GM23338 (cell line): ENCODE data around the gene PDE4B. TPM values are rescaled to one million over a fixed set of nuclear protein-coding genes. Genes with fewer than 3 reads are reported as not detected.

ENCODE experiments used
- ATAC-seq: fragments of 200-7000 bp; cut with Tn5 transposase; 3 replicates; pipeline ENCODE4 v1.9.1; 2020
- DNase-seq: peaks from one replicate; pipeline ENCODE4 v3.0.0-alpha.2; 2015; ENCODE audit warnings: low spot score
- H2AFZ ChIP-seq: fragments of 200-600 bp; sonication (generic); 2 replicates; pipeline ENCODE4 v1.8.0; 2016; ENCODE audit warnings: antibody characterized with exemption, mild to moderate bottlenecking, moderate library complexity
- H3F3A ChIP-seq: fragments of 200-600 bp; sonication (generic); replicated peaks from 2 replicates; pipeline ENCODE4 v1.8.0; 2017; ENCODE audit warnings: antibody characterized with exemption, mixed run types, low read depth
- H3K27ac ChIP-seq: fragments of 200-600 bp; sonication (generic); 2 replicates; pipeline ENCODE4 v1.6.1; 2016; ENCODE audit warnings: low read depth
- H3K27me3 ChIP-seq: fragments of 200-600 bp; sonication (generic); 2 replicates; pipeline ENCODE4 v1.8.0; 2016; ENCODE audit warnings: mild to moderate bottlenecking, mixed run types, moderate library complexity; ENCODE audit not compliant: insufficient read depth
- H3K36me3 ChIP-seq: fragments of 200-600 bp; sonication (generic); 2 replicates; pipeline ENCODE4 v1.8.0; 2016; ENCODE audit warnings: mild to moderate bottlenecking; ENCODE audit not compliant: insufficient read depth
- H3K4me1 ChIP-seq: fragments of 200-600 bp; sonication (generic); 2 replicates; pipeline ENCODE4 v1.8.0; 2016; ENCODE audit warnings: mild to moderate bottlenecking, moderate library complexity; ENCODE audit not compliant: insufficient read depth
- H3K4me2 ChIP-seq: fragments of 200-600 bp; sonication (generic); 2 replicates; pipeline ENCODE4 v1.7.1; 2017; ENCODE audit warnings: mixed run types
- H3K4me3 ChIP-seq: fragments of 200-600 bp; sonication (generic); 2 replicates; pipeline ENCODE4 v1.6.1; 2016; ENCODE audit warnings: mixed run types
- H3K79me2 ChIP-seq: fragments of 200-600 bp; sonication (generic); replicated peaks from 2 replicates; pipeline ENCODE4 v1.8.0; 2017; ENCODE audit warnings: mild to moderate bottlenecking; ENCODE audit not compliant: insufficient read depth
- H3K9me2 ChIP-seq: fragments of 200-600 bp; sonication (generic); 2 replicates; pipeline ENCODE4 v1.8.0; 2017; ENCODE audit not compliant: insufficient read depth
- H4K20me1 ChIP-seq: fragments of 200-600 bp; sonication (generic); replicated peaks from 2 replicates; pipeline ENCODE4 v1.8.0; 2017; ENCODE audit warnings: mild to moderate bottlenecking; ENCODE audit not compliant: insufficient read depth
- H3K27ac Mint-ChIP-seq: 2 replicates; pipeline ENCODE4 v1.8.0; 2020; ENCODE audit warnings: inconsistent platforms, mild to moderate bottlenecking, moderate library complexity, mixed read lengths
- H3K27me3 Mint-ChIP-seq: 3 replicates; pipeline ENCODE4 v1.8.0; 2022; ENCODE audit warnings: low read depth, mild to moderate bottlenecking, moderate library complexity, mixed read lengths, inconsistent platforms; ENCODE audit not compliant: insufficient read depth, poor library complexity
- H3K36me3 Mint-ChIP-seq: 3 replicates; pipeline ENCODE4 v1.8.0; 2021; ENCODE audit warnings: low read depth, mild to moderate bottlenecking, inconsistent platforms, moderate library complexity, mixed read lengths
- H3K4me1 Mint-ChIP-seq: 3 replicates; pipeline ENCODE4 v1.8.0; 2020; ENCODE audit warnings: mild to moderate bottlenecking, inconsistent platforms, mixed read lengths
- H3K4me3 Mint-ChIP-seq: 3 replicates; pipeline ENCODE4 v1.8.0; 2021; ENCODE audit warnings: moderate library complexity, mild to moderate bottlenecking, inconsistent platforms, mixed read lengths
- H3K9me3 Mint-ChIP-seq: 3 replicates; pipeline ENCODE4 v1.8.0; 2020; ENCODE audit warnings: moderate library complexity, mild to moderate bottlenecking, inconsistent platforms, mixed read lengths
- CREB1 ChIP-seq: fragments of 250-450 bp; sonication (Bioruptor Pico); IDR thresholded peaks from 2 replicates; pipeline ENCODE4 v1.5.0; 2020; ENCODE audit warnings: low read depth, mild to moderate bottlenecking, moderate library complexity
- CTCF ChIP-seq, 2 experiments: fragments of 200-600 bp in 1 of 2; sonication (generic) in 1 of 2; conservative IDR thresholded peaks; 2 replicates each; pipeline versions ENCODE4 v1.5.1 to v1.6.1; 2016 to 2017; ENCODE audit warnings: antibody characterized with exemption in 2 of 2, low read depth in 2 of 2, mild to moderate bottlenecking in 2 of 2, moderate library complexity in 1 of 2
- ETS1 ChIP-seq: IDR thresholded peaks from 2 replicates; pipeline ENCODE4 v1.6.1; 2016; ENCODE audit warnings: antibody characterized with exemption
- EZH2phosphoT487 ChIP-seq: fragments of 200-600 bp; sonication (generic); IDR thresholded peaks from one replicate; pipeline ENCODE4 v1.8.1; 2018; ENCODE audit warnings: antibody characterized with exemption; ENCODE audit not compliant: unreplicated experiment
- JUNB ChIP-seq: IDR thresholded peaks from one replicate; pipeline ENCODE4 v1.6.1; 2016; ENCODE audit warnings: antibody characterized with exemption; ENCODE audit not compliant: unreplicated experiment
- NANOG ChIP-seq: IDR thresholded peaks from 2 replicates; pipeline ENCODE4 v1.6.1; 2016; ENCODE audit warnings: antibody characterized with exemption, borderline replicate concordance
- ZNF462 ChIP-seq: fragments of 250-450 bp; sonication (Bioruptor Pico); IDR thresholded peaks from 2 replicates; pipeline ENCODE4 v1.5.0; 2020; ENCODE audit warnings: mild to moderate bottlenecking, moderate library complexity
- polyA plus RNA-seq: library from polyadenylated mRNA; unstranded; fragments of >200 nt; fragmentation: Nextera tagmentation; extraction: Ambion mirVana; gene quantifications from 2 replicates; pipeline ENCODE4 v1.2.1, GENCODE V29; 2016
- total RNA-seq: library from RNA; depleted of rRNA; stranded (reverse); fragments of >200 nt; shearing (Covaris generic); gene quantifications from 2 replicates; pipeline ENCODE4 v1.2.3, GENCODE V29; 2014

PDE4B gene
- total and polyA plus RNA-seq, 2 experiments from 2014 or later, result 14.0 to 25.6 TPM

GRCh38 chr1:65758128-65758527, 34.6 kb upstream of the PDE4B start:
- no peaks in the 10 kb centered on the region for H3K36me3 Mint-ChIP-seq
- no peaks in the 10 kb centered on the region for H3K9me2 ChIP-seq
- ATAC-seq, result no peak
- no peak overlapping the region for H3K4me3 ChIP-seq
- no peaks in the 10 kb centered on the region for H3K27me3 ChIP-seq
- no peaks in the 10 kb centered on the region for H4K20me1 ChIP-seq
- TF ChIP-seq NANOG (no peak), ETS1 (no peak), EZH2phosphoT487 (no peak), JUNB (no peak), CTCF (conservative IDR thresholded peaks at IDR 0.05; ENCODE audit: low read depth in 2 of 2) (no peak), CREB1 (no peak), ZNF462 (CRISPR knock-in tag) (no peak)
- H3K4me3 Mint-ChIP-seq, result no peak overlapping the region
- H3K36me3 ChIP-seq, result no peaks in the 10 kb centered on the region
- H3K27ac ChIP-seq, result no peak overlapping the region
- H3K9me3 Mint-ChIP-seq, result no peaks in the 10 kb centered on the region
- no peak overlapping the region for H3K4me2 ChIP-seq
- H3F3A ChIP-seq, result no peaks in the 10 kb centered on the region
- H2AFZ ChIP-seq, result no peak overlapping the region
- H3K27me3 Mint-ChIP-seq, result peaks cover 2% of the 10 kb centered on the region
- no peaks in the 10 kb centered on the region for H3K4me1 ChIP-seq
- H3K27ac Mint-ChIP-seq, result no peak overlapping the region
- no peaks in the 10 kb centered on the region for H3K79me2 ChIP-seq
- peaks cover 4% of the 10 kb centered on the region; the same call in 2 of the 3 replicates for H3K4me1 Mint-ChIP-seq
- no peak for DNase-seq
